GM21786 (cell line): ENCODE results near the gene UBN1.
A peak's percentile ranks its signal among the peaks of the same experiment; 100 is the strongest.

Experiments used
- ATAC-seq: cut with Tn5 transposase; IDR thresholded peaks from one replicate; pipeline ENCODE4 v1.9.1; 2021; ENCODE audit not compliant: unreplicated experiment

Gene UBN1

DNA sequence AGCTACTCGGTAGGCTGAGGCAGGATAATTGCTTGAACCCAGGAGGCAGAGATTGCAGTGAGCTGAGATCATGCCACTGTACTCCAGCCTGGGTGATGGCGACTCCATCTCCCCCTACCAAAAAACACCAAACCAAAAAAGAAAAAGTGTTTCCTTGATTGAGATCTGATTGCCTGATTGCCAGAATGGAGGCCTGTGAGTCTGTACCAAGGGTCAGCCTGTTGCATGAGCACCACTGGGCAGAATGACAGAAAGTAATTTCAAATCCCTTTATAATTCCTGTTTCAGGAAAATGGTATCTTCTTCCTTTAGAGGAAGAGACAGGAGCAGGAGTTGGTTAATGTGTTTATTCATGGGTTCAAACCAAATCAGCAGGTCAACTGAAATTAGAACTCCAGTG is 8.5 kb downstream of the UBN1 start:
- no peak for ATAC-seq

DNA sequence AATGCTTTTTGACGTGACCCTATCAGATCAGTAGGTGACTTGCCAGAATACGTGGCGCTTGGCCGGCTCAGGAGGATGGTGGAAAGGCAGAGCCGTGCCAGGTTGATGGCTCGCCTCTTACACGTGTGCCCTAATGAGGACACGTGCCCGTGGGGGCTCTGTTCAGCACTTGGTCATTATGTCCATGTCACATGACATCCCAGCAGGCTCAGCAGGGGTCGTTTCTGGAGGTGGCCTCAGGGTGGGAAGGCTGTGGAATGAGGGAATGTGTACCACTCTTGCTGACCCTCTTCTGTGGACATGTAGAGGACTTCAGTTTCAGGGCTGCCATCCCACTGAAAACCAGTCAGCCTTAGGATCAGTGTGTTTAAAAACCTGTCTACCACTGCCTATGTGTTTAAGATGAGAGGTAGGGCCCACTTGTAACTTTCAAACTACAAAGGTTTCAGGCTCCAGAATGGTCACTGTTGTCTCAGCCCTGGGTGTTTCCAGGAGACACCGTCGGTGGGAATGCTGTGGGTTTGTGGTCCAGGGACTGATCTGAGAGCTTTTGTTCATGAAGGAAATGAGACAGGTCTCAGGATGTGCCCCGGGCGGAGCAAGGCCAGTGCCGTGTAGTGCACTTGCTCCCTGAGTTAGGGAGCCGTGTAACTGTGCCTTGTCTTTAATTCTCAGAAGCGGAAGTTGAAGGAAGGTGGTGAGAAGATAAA is 12.1 kb downstream of the UBN1 start:
- ATAC-seq, result no peak

DNA sequence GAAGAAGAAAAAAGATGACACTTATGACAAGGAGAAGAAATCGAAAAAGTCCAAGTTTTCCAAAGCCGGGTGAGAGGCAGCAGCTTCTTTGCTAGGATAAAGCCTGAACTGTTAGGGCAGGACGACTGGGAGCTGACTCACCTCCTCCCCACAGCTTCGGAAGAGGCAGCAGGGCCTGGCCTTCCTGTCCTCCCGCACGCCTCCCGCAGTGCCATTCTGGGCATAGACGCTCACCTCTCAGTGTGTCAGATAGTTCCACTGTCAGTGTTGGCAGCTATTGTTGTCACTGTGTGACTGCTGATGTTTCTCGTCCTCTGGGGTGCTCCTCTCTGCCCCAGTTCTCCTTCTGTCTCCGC is 12.6 kb downstream of the UBN1 start:
- ATAC-seq, result no peak

DNA sequence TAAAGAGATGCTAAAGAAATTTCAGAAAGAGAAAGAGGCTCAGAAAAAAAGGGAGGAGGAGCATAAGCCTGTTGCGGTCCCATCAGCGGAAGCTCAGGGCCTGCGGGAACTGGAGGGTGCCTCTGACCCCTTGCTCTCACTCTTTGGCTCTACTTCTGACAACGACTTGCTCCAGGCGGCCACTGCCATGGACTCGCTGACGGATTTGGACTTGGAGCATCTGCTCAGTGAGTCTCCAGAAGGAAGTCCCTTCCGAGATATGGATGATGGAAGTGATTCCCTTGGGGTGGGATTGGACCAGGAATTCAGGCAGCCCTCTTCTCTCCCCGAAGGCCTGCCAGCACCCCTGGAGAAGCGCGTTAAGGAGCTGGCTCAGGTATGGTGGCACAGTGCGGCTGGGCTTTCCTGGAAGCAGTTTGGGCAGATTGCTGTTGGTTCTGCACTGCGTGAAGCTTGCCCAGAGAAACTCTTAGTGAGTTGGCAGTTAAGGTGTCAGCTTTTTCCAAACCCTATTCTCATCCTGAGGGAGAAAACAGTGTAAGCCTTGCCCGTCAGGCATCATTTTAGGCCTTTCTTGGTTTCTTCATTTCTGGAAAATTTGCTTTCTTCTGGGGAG is 13.6 kb downstream of the UBN1 start:
- no peak for ATAC-seq

DNA sequence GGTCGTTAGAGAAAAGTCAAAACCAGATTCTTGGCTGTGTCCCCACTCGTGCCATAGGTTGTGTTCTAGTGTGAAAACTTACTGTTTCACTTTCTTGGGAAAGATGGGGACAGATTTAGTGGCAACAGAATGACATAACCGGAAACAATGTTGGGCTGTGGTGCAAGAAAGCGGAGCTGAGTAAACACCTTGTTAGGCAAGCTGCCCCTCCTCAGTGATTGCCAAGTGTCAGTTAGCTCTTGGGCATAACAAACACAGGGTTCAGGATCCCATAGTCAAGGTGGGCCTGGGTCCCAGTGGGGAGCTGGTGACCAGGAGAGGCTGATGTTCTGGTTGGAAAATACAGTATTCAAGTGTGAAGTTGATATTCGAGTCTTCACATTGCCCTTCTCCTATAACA is 15.4 kb downstream of the UBN1 start:
- no peak for ATAC-seq

DNA sequence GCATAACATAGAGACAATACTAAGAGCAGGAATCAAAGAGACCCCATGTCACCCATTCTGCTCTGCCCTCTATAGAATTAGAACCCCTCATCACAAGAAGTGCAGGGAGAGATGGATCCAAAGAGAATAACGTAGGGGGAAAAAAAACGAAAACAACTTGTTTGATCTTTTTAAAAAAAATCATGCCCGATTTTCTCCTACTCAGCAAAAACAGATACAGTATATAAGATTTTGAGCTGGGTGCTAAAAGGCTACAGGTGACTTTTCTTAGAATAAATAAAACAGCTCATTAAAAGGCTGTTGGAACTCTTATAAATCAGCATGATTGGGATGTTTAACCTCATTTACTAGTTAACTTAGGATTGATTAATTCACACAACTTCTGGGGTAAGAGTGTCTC is 17.4 kb downstream of the UBN1 start:
- no peak for ATAC-seq

DNA sequence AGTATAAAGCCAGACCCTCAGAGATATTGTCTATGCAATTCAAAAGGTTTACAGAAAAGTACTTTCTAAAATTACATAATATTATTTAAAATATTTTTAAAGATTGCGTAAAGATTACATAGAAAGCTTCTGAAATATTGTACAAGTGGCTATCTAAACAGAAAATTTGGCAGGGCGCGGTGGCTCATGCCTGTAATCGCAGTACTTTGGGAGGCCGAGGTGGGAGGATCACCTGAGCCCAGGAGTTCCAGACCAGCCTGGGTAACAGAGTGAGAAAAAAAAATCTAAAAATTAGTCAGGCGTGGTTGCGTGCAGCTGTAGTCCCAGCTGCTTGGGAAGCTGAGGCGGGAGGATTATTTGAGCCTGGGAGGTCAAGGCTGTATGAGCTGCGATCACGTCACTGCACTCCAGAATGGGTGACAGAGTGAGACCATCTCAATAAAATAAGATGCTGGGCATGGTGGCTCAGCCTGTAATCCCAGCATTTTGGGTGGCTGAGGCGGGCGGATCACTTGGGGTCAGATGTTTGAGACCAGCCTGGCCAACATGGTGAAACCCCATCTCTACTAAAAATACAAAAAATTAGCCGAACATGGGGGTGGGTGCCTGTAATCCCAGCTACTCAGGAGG is 18.1 kb downstream of the UBN1 start:
- no peak for ATAC-seq

DNA sequence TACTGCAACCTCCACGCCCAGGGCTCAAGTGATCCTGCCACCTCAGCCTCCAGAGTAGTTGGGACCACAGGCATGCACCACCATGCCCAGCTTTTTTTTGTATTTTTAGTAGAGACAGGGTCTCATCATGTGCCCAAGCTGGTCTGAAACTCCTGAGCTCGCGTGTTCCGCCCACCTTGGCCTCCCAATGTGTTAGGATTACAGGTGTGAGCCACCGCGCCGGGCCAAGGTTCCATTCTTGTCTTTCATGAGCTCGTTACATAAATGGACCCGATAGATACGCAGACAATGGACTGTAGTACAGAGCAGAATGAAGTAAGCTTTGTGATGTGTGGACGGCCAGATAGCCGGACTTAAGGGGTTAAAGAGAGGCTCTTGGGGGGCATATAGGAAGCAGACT is 19.3 kb downstream of the UBN1 start:
- ATAC-seq, result no peak

DNA sequence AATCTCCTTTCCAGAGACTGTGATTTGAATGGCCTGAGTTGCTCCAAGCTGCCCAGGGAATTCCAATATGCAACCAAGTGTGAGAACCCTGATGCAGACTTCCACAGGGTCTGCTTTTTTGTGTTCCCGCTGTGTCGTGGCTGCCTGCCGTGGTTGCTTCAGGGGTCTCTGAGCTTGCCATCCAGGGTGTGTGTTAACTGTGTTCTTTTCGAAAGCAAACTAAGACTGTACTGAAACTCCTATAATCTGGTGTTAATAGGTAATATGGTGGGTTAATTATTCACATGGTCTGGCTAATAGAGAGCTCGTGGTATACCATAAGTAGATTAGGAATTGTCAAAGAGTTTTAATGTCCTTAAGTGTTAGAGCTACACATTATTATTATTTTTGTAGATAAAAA is 20.7 kb downstream of the UBN1 start:
- ATAC-seq, result peak; percentile 61

DNA sequence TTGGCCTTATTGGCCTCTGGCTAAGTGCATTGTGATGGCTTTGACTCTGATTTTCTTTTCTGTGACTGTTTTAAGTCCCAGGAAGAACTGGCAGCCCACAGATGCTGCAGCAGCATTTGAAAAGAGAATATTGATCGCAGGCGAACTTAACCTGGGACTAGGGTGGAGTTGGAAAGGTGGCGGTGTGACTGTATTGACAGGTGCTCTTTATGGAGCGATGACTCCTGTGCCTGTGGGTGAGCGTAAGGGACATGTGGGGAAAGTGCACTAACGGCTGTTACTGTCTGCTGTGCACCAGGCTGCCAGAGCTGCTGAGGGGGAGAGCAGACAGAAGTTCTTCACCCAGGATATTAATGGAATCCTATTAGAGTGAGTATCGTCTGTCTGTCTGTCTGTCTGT is 21.3 kb downstream of the UBN1 start:
- ATAC-seq, result no peak

DNA sequence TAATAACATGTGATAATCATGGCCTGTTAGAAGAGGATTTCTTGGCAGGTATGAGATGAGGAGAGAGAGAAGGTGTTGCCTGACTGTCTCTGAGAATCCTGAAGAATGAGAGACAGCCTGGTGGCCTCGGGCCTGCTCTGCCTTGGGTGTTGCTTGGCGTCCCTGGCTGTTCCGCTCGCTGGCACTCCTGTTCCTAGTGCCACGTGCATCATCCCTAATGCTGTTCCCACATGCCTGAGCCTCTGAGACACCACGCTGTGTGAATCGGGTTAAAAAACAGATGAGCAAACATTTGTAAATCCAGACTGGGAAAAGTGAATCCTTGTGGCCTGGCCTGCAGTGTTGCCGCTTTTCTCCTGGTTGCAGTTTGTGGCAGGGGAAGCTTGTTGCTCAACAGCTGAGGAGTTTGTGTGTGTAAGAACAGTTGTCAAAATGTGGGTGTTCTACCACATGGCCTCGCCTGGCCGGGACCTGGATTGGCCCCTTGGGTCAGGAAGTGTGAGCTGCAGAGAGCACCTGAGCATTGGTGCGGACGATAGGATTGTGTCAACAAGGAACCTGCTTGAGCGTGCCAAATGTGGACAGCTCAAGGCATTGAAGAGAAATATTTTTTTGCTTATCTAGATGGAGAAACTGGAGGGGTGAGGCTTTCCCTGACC is 22.0 kb downstream of the UBN1 start:
- no peak for ATAC-seq

DNA sequence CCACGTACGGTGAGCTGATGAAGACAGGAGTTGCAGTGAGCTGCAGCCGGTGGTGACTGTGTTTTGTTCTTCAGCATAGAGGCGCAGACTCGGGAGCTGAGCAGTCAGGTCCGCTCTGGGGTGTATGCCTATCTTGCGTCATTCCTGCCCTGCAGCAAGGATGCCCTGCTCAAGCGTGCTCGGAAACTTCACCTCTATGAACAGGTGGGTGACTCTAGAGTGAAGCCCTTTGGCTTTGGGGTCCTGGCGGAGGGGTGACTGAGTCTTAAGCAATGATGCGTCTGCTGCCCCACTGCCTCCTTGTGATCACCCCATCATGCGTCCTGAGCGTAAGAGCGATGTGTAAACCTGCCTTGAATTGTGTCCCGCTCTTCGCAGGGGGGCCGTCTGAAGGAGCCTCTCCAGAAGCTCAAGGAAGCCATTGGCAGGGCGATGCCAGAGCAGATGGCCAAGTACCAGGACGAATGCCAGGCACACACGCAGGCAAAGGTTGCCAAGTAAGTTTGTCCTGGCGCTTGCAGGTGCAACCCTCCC is 22.9 kb downstream of the UBN1 start:
- ATAC-seq, result no peak

DNA sequence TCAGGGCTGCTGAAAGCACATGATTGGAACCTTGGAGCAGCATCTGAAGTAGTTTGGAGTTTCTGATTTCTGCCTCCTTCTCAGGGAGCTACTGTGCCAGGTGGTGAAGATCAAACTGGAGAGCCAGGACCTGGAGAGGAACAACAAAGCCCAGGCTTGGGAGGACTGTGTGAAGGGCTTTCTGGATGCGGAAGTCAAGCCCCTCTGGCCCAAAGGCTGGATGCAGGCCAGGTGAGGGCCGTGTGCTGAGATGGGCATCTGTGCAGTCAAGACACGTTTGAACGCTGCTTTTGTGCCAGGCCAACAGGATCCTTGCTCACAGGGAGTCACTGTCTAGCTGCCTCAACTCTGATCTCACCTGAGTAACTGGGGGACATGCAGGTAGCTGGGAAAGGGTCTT is 23.8 kb downstream of the UBN1 start:
- ATAC-seq, result no peak

DNA sequence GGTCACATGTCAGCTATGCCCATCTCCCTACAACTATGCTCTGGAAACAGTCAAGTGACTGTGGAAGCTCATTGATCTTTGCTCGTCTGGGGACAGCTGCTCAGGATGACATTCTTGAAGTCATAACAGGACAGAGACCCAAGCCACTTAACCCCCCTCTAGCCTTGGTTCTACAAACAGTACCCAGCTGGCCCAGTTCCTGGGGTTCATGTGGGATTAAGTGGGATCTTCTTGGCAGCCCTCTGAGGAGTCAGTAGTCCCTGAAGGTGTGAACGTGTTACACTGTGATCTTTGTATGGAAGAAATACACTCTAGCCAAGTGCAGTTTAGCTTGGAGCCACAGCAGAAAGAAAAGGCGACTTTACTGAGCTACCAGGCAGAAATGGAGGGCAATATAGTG is 25.8 kb downstream of the UBN1 start:
- ATAC-seq, result no peak

DNA sequence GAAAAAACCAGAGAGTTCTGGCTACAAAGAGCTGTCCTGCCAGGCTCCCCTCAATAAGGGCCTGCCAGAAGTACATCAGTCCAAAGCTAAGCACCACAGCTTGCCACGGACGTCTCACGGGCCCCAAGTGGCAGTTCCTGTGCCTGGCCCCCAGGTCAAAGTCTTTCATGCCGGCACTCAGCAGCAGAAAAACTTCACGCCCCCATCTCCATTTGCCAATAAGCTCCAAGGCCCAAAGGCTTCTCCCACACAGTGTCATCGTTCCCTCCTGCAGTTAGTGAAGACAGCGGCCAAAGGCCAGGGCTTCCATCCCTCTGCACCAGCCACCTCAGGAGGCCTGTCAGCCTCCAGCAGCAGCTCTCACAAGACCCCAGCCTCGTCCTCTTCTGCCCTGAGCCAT is 27.4 kb downstream of the UBN1 start:
- ATAC-seq, result no peak

DNA sequence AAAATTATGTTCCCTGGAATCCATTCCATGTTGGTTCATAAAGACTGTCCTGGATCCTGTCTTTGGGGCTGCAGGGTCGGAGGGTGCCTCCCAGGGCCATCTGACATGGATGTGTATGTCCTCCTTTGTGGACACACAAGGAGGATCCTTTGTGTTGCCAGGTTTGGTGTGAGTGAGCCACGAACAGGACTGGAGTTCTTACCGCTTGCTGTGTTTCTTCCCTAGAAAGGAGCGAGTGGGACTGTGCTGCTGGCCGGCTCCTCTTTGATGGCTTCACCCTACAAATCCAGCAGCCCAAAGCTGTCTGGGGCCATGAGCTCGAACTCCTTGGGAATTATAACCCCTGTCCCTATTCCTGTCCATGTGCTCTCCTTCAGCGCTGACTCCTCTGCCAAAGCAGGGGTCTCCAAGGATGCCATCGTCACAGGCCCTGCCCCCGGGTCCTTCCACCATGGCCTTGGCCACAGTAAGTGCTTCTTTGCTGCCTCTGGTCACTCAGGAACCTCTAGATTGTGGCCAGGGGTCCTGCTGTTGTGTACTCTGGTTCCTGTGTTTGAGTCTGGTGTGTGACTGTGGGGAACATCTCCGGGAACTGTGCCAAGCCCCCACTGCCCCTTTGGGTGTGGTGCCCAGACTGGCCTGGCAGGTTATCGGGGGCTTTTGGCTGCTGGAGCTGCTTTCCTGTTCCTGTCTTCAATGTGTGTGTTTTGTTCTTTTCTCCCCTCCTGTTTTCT is 29.5 kb downstream of the UBN1 start:
- ATAC-seq, result no peak

DNA sequence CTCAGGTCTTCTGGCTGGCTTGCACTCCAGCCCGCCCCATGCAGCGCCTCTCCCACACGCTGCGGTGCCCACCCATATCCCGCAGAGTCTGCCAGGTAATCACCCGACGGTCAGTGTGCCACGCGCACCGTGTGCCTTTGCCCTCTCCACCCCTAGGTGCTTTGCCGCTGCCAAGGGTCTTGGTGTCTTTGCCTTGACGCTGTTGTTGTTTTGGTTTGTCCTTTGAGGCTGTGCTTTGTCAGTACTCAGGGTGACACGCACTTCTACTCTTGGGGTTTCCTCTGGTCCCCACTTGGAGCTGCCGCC is 30.1 kb downstream of the UBN1 start:
- no peak for ATAC-seq

DNA sequence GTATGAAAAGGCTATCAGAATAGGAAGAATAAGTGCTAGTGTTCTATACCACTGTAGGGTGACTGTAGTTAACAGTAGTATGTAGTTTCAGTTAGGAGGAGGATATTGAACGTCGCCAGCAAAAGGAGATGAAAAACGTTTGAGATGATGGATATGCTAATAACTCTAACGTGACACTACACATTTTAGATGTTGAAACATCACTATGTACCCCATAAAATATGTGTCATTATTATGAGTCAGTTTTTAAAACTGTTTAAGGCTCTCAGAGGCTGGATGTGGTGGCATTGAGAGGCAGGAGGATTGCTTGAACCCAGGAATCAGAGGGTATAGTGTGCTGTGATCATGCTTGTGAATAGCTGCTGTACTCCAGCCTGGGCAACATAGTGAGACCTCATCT is 31.8 kb downstream of the UBN1 start:
- ATAC-seq, result no peak

DNA sequence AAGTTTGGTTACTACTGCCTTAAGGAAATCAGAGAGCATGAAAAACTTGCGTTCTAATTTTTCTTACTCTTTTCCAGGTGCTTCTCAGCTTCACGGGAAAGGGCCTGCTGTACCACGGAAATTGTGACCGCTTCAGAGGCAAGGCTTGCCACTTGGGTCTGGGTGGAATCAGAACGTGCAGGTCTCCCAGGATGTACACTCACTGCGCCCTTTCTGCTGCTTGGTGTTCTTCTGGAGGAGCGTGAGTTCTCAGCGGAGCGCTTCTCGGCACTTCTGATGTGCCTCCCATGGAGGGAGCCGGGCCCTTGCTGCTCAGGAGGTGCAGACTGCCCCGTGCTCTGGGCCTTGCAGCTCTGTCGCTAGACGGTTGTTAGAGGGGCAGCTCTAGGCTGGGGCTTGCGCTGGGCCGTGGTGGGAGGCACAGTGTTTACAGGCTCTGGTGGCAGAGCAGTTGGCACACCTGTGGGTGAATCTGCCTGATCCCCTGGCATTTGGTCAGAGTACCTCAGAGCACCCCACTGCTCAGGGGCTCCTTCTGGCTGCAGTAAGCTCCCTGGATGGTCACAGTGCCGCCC is 32.8 kb downstream of the UBN1 start:
- ATAC-seq, result no peak

DNA sequence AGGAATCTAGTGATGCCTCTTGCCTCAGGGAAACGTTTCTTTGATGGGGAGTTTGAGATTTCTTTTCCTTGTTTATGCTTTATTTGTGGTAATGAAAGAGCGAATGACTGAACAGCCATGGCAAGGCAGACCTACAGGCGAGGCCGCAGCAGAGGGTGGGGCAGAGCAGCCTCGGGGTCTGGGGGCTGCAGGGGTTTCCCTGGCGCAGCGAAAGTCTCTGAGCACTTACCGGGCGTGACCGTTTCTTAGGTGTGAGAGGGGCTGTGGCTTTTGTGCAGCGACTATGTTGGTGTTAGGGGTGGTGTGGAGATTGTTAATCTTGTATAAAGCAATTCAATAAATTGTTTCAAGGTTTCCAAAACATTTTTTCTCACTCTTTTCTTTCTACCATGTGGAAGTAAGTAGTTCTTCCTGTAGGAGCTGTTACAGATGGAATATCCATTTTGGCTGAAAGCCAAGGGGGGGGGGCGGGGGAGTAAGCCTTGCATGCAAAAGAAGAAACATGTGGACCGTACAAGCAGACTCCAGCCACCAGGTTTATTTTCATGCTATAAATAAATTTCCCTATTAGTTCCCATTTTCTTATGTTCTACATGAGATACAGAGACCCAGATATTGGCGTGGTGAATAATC is 34.8 kb downstream of the UBN1 start:
- ATAC-seq, result no peak
